Smooth muscle cell (in vitro differentiated cells): ENCODE measurements around the gene RASSF7. TPM values are rescaled to one million over a fixed set of nuclear protein-coding genes. Genes with fewer than 3 reads are reported as not detected.

Experiments
- DNase-seq: peaks from one replicate; lab custom pipeline; 2025; ENCODE audit not compliant: unreplicated experiment; lab: John Stamatoyannopoulos, UW
- H2AFZ ChIP-seq: fragments of 200-600 bp; sonication (generic); 2 replicates; pipeline ENCODE4 v1.6.0; 2016; ENCODE audit warnings: antibody characterized with exemption, low read depth, mild to moderate bottlenecking
- H3F3A ChIP-seq: fragments of 200-600 bp; sonication (generic); 2 replicates; pipeline ENCODE4 v1.6.0; 2017; ENCODE audit warnings: antibody characterized with exemption, low read depth
- H3K27ac ChIP-seq: fragments of 200-600 bp; sonication (generic); 2 replicates; pipeline ENCODE4 v1.5.1; 2016; ENCODE audit warnings: low read depth, mild to moderate bottlenecking
- H3K27me3 ChIP-seq: fragments of 200-600 bp; sonication (generic); 2 replicates; pipeline ENCODE4 v1.6.1; 2016; ENCODE audit warnings: low read depth, mild to moderate bottlenecking
- H3K36me3 ChIP-seq: fragments of 200-600 bp; sonication (generic); 2 replicates; pipeline ENCODE4 v1.5.1; 2016; ENCODE audit warnings: low read depth
- H3K4me1 ChIP-seq: fragments of 200-600 bp; sonication (generic); 2 replicates; pipeline ENCODE4 v1.5.1; 2016; ENCODE audit warnings: low read depth
- H3K4me2 ChIP-seq: fragments of 200-600 bp; sonication (generic); 2 replicates; pipeline ENCODE4 v1.6.0; 2016; ENCODE audit warnings: mild to moderate bottlenecking
- H3K4me3 ChIP-seq: fragments of 200-600 bp; sonication (generic); 2 replicates; pipeline ENCODE4 v1.5.1; 2016; ENCODE audit warnings: mild to moderate bottlenecking
- H3K79me2 ChIP-seq: fragments of 200-600 bp; sonication (generic); 2 replicates; pipeline ENCODE4 v1.6.0; 2016; ENCODE audit warnings: low read depth, mild to moderate bottlenecking
- H3K9ac ChIP-seq: fragments of 200-600 bp; sonication (generic); 2 replicates; pipeline ENCODE4 v1.6.0; 2016; ENCODE audit warnings: low read depth
- H3K9me3 ChIP-seq: fragments of 200-600 bp; sonication (generic); replicated peaks from 2 replicates; pipeline ENCODE4 v1.5.1; 2016; ENCODE audit warnings: low read depth
- H4K20me1 ChIP-seq: fragments of 200-600 bp; sonication (generic); 2 replicates; pipeline ENCODE4 v1.6.0; 2016; ENCODE audit warnings: low read depth
- CTCF ChIP-seq: fragments of 200-600 bp; sonication (generic); IDR thresholded peaks from 2 replicates; pipeline ENCODE4 v1.5.1; 2017; ENCODE audit warnings: borderline replicate concordance, mild to moderate bottlenecking, antibody characterized with exemption; ENCODE audit not compliant: insufficient read depth, poor library complexity, severe bottlenecking
- WGBS: methylation state at CpG from one replicate; pipeline ENCODE4 v1.1.7; 2016; ENCODE audit warnings: low lambda C conversion rate; 5-methylcytosine and 5-hydroxymethylcytosine counted together
- polyA plus RNA-seq: library from polyadenylated mRNA; unstranded; fragments of >200 nt; fragmentation: Nextera tagmentation; extraction: Ambion mirVana; gene quantifications from 2 replicates; pipeline ENCODE4 v1.2.1, GENCODE V29; 2016
- total RNA-seq: library from RNA; depleted of rRNA; stranded (reverse); fragments of >200 nt; gene quantifications from 2 replicates; pipeline ENCODE4 v1.2.3, GENCODE V29; 2014

The RASSF7 gene
- total and polyA plus RNA-seq, 2 experiments from 2014 or later: 18.6 to 20.4 TPM

GRCh38 chr11:559020-559620 is 1.6 kb upstream of the RASSF7 start:
- WGBS: 89% methylated on average over 13 of the region's 15 CpGs
- H3K9ac ChIP-seq: no peak overlapping the region
- DNase-seq: no peak

GRCh38 chr11:559712-560304 is 962 bp upstream of the RASSF7 start:
- WGBS: 65% methylated on average over 18 of the region's 18 CpGs
- Histone ChIP-seq H3K79me2 (no peaks in the 10 kb centered on the region), H3K4me2 (peak overlapping the region; percentile 98), H3K27me3 (peaks cover 41% of the 10 kb centered on the region), H3K4me1 (peaks cover 5% of the 10 kb centered on the region), H2AFZ (no peak overlapping the region), H3K27ac (no peak overlapping the region), H3K4me3 (peak overlapping the region; percentile 82), H4K20me1 (peaks cover 25% of the 10 kb centered on the region), H3K9me3 (no peaks in the 10 kb centered on the region), H3F3A (no peaks in the 10 kb centered on the region), H3K9ac (no peak overlapping the region), H3K36me3 (no peaks in the 10 kb centered on the region)
- no peak for DNase-seq
- TF ChIP-seq CTCF: no peak

More at GRCh38 chr11:559020-559620, 1.6 kb upstream of the RASSF7 start:
- Histone ChIP-seq H3K27ac (no peak overlapping the region), H3K4me2 (no peak overlapping the region), H3K4me3 (no peak overlapping the region), H3K79me2 (no peaks in the 10 kb centered on the region), H3K4me1 (peaks cover 8% of the 10 kb centered on the region), H3K9me3 (no peaks in the 10 kb centered on the region), H4K20me1 (peaks cover 24% of the 10 kb centered on the region), H3F3A (no peaks in the 10 kb centered on the region), H3K36me3 (no peaks in the 10 kb centered on the region), H2AFZ (no peak overlapping the region), H3K27me3 (peaks cover 48% of the 10 kb centered on the region)
- no peak for TF ChIP-seq CTCF

GRCh38 chr11:561148-562003 is 606 bp downstream of the RASSF7 start:
- no peak for TF ChIP-seq CTCF
- no peak for DNase-seq
- no peak overlapping the region for H3K9ac ChIP-seq
- no peaks in the 10 kb centered on the region for H3K79me2 ChIP-seq
- no peaks in the 10 kb centered on the region for H3K9me3 ChIP-seq
- peak overlapping the region; percentile 82 for H3K4me3 ChIP-seq
- H3K27me3 ChIP-seq: peaks cover 27% of the 10 kb centered on the region
- H4K20me1 ChIP-seq: peaks cover 40% of the 10 kb centered on the region
- 7% methylated on average over 64 of the region's 67 CpGs for WGBS
- peaks cover 4% of the 10 kb centered on the region for H3F3A ChIP-seq
- peak overlapping the region; percentile 37 for H2AFZ ChIP-seq
- peaks cover 8% of the 10 kb centered on the region for H3K4me1 ChIP-seq
- no peak overlapping the region for H3K27ac ChIP-seq
- H3K4me2 ChIP-seq: peak overlapping the region; percentile 98
- H3K36me3 ChIP-seq: no peaks in the 10 kb centered on the region
